Esophagus (tissue), 2 donors: ENCODE data around the gene TUFM. TPM values are rescaled to one million over a fixed set of nuclear protein-coding genes. Genes with fewer than 3 reads are reported as not detected.
"Not testable (repeated sequence)": the region's sequence is repeated elsewhere in the genome, so short reads cannot be mapped to it uniquely, and the experiment has no call there.

Experiments
- H3K27ac ChIP-seq, 2 donors: one replicate each; pipeline ENCODE4 v1.5.1; 2013; ENCODE audit warnings: low read depth in 2 of 2, mild to moderate bottlenecking in 2 of 2, inconsistent platforms in 1 of 2, low read length in 1 of 2, moderate library complexity in 1 of 2
- H3K27me3 ChIP-seq, 2 donors: one replicate each; pipeline ENCODE4 v1.6.1; 2013; ENCODE audit warnings: low read length in 2 of 2, control low read depth in 1 of 2, mild to moderate bottlenecking in 1 of 2; ENCODE audit not compliant: insufficient read depth in 2 of 2, control insufficient read depth in 1 of 2
- H3K36me3 ChIP-seq, 2 donors: one replicate each; pipeline ENCODE4 v1.6.1; 2013; ENCODE audit warnings: low read length in 1 of 2; ENCODE audit not compliant: control insufficient read depth in 2 of 2, insufficient read depth in 2 of 2
- H3K4me1 ChIP-seq, 2 donors: one replicate each; pipeline ENCODE4 v1.6.1; 2013; ENCODE audit warnings: low read length in 1 of 2; ENCODE audit not compliant: control insufficient read depth in 2 of 2, insufficient read depth in 2 of 2
- H3K4me3 ChIP-seq, 2 donors: one replicate each; pipeline ENCODE4 v1.5.1; 2013; ENCODE audit warnings: low read length in 2 of 2, mild to moderate bottlenecking in 2 of 2, low read depth in 1 of 2, moderate library complexity in 1 of 2
- H3K9me3 ChIP-seq, 2 donors: one replicate each; pipeline ENCODE4 v1.6.1; 2013; ENCODE audit warnings: mild to moderate bottlenecking in 2 of 2, low read depth in 1 of 2, low read length in 1 of 2, moderate library complexity in 1 of 2; ENCODE audit not compliant: control insufficient read depth in 2 of 2, insufficient read depth in 1 of 2
- WGBS, 2 donors: extraction: QIAGEN DNeasy Blood & Tissue Kit; methylation state at CpG; one replicate each; pipeline ENCODE4 v1.1.7; 2013; 5-methylcytosine and 5-hydroxymethylcytosine counted together
- polyA plus RNA-seq, 2 donors: library from polyadenylated mRNA; stranded (reverse); fragments of 200-250 nt; gene quantifications; one replicate each; pipeline ENCODE4 v1.2.3, GENCODE V29; 2013
- donor health status: healthy with polysubstance abuse.
- donor health status: Bipolar disorder and iron deficiency.

The TUFM gene
- 100 to 1,000 TPM; 175 to 188 TPM for polyA plus RNA-seq

- Histone ChIP-seq H3K9me3 (no peaks in the 10 kb centered on the region), H3K4me3 (peak within 1 kb of the TSS; percentile 84 to 99), H3K36me3 (peaks cover 16 to 30% of the 10 kb centered on the region in 2 donors), H3K27me3 (no peaks in the 10 kb centered on the region), H3K4me1 (peaks cover 4 to 17% of the 10 kb centered on the region in 2 donors), H3K27ac (peak within 1 kb of the TSS; percentile 86 to 92)
- WGBS, 2 donors = 0% methylated on average over 61 to 73 of the region's 73 CpGs
These were observed at the start of gene TUFM for GRCh38 chr16:28846080-28846932. Gene TUFM, minus strand, starts transcription at chr16:28846348. Its CDS starts 79 bp downstream, at chr16:28846269.

- 86 to 88% methylated on average over 4 of the region's 4 CpGs for WGBS, 2 donors
- no peaks in the 10 kb centered on the region for H3K4me1 ChIP-seq
- H3K36me3 ChIP-seq = no peaks in the 10 kb centered on the region
- H3K27ac ChIP-seq = no peak overlapping the region
- H3K9me3 ChIP-seq = no peaks in the 10 kb centered on the region
- H3K27me3 ChIP-seq = no peaks in the 10 kb centered on the region
- H3K4me3 ChIP-seq = no peak overlapping the region
These were observed 49.5 kb upstream of the TUFM start for GRCh38 chr16:28895609-28896008.

- no peaks in the 10 kb centered on the region for H3K36me3 ChIP-seq
- H3K4me3 ChIP-seq = no peak overlapping the region
- no peaks in the 10 kb centered on the region for H3K9me3 ChIP-seq
- no peaks in the 10 kb centered on the region for H3K27me3 ChIP-seq
- 90% methylated on average over 4 of the region's 4 CpGs for WGBS, 2 donors
- H3K4me1 ChIP-seq = no peaks in the 10 kb centered on the region
- H3K27ac ChIP-seq = no peak overlapping the region
These were observed 47.1 kb upstream of the TUFM start for GRCh38 chr16:28893291-28893690.

GRCh38 chr16:28891964-28892890, 46.1 kb upstream of the TUFM start:
- H3K4me1 ChIP-seq = no peaks in the 10 kb centered on the region
- no peak overlapping the region for H3K4me3 ChIP-seq
- H3K36me3 ChIP-seq = no peaks in the 10 kb centered on the region
- no peaks in the 10 kb centered on the region for H3K9me3 ChIP-seq
- 72% methylated on average over 14 of the region's 14 CpGs for WGBS, 2 donors
- H3K27ac ChIP-seq = no peak overlapping the region
- H3K27me3 ChIP-seq = no peaks in the 10 kb centered on the region

GRCh38 chr16:28890355-28890754, 44.2 kb upstream of the TUFM start:
- H3K27me3 ChIP-seq, H3K36me3 ChIP-seq, H3K4me3 ChIP-seq, H3K9me3 ChIP-seq, H3K27ac ChIP-seq, H3K4me1 ChIP-seq: not testable (repeated sequence)
- WGBS, 2 donors = 93 to 94% methylated on average over 5 of the region's 5 CpGs

- Histone ChIP-seq H3K4me3 (no peak overlapping the region), H3K9me3 (no peaks in the 10 kb centered on the region), H3K4me1 (no peaks in the 10 kb centered on the region), H3K27ac (no peak overlapping the region), H3K27me3 (peaks cover 0 to 3% of the 10 kb centered on the region in 2 donors), H3K36me3 (no peaks in the 10 kb centered on the region)
- 66 to 76% methylated on average over 10 of the region's 10 CpGs for WGBS, 2 donors
These were observed 40.8 kb upstream of the TUFM start for GRCh38 chr16:28886945-28887344.

GRCh38 chr16:28884045-28884444, 37.9 kb upstream of the TUFM start:
- Histone ChIP-seq H3K4me1 (peaks cover 0 to 11% of the 10 kb centered on the region in 2 donors), H3K4me3 (no peak overlapping the region), H3K36me3 (no peaks in the 10 kb centered on the region), H3K27ac (no peak overlapping the region), H3K27me3 (peaks cover 0 to 3% of the 10 kb centered on the region in 2 donors), H3K9me3 (no peaks in the 10 kb centered on the region)
- WGBS, 2 donors = 93 to 96% methylated on average over 6 of the region's 6 CpGs

GRCh38 chr16:28883221-28883996, 37.3 kb upstream of the TUFM start:
- H3K9me3 ChIP-seq = no peaks in the 10 kb centered on the region

GRCh38 chr16:28882551-28883160, 36.5 kb upstream of the TUFM start:
- no peaks in the 10 kb centered on the region for H3K36me3 ChIP-seq
- H3K27me3 ChIP-seq = peaks cover 0 to 3% of the 10 kb centered on the region in 2 donors
- H3K27ac ChIP-seq = no peak overlapping the region
- 45 to 46% methylated on average over 23 to 24 of the region's 24 CpGs for WGBS, 2 donors
- H3K4me3 ChIP-seq = no peak overlapping the region
- H3K9me3 ChIP-seq = no peaks in the 10 kb centered on the region
- H3K4me1 ChIP-seq = peaks cover 0 to 12% of the 10 kb centered on the region in 2 donors

More at GRCh38 chr16:28883221-28883996, 37.3 kb upstream of the TUFM start:
- Histone ChIP-seq H3K4me3 (no peak overlapping the region), H3K36me3 (no peaks in the 10 kb centered on the region), H3K27me3 (peaks cover 0 to 3% of the 10 kb centered on the region in 2 donors), H3K4me1 (peaks cover 0 to 12% of the 10 kb centered on the region in 2 donors), H3K27ac (no peak overlapping the region)
- 62 to 69% methylated on average over 24 to 25 of the region's 25 CpGs for WGBS, 2 donors
